SU-DHL-6 (cell line): ENCODE data around the gene ST3GAL4.

Experiments
- H2AFZ ChIP-seq: fragments of 200-600 bp; sonication (generic); 2 replicates; pipeline ENCODE4 v1.6.1; 2014; ENCODE audit warnings: low read depth, mild to moderate bottlenecking, moderate library complexity, mixed read lengths, antibody characterized with exemption, low read length; ENCODE audit not compliant: severe bottlenecking
- H3F3A ChIP-seq: fragments of 200-600 bp; shearing (Covaris generic); 2 replicates; pipeline ENCODE4 v1.6.0; 2016; ENCODE audit warnings: antibody characterized with exemption, mild to moderate bottlenecking; ENCODE audit not compliant: insufficient read depth
- H3K27ac ChIP-seq: fragments of 200-600 bp; sonication (generic); 2 replicates; pipeline ENCODE4 v1.5.1; 2016; ENCODE audit warnings: low read depth, mild to moderate bottlenecking, low read length, moderate library complexity, mixed read lengths
- H3K27me3 ChIP-seq: fragments of 200-600 bp; sonication (generic), shearing (Covaris generic); 2 replicates; pipeline ENCODE4 v1.6.0; 2014; ENCODE audit warnings: mild to moderate bottlenecking, low read length
- H3K36me3 ChIP-seq: fragments of 200-600 bp; sonication (generic); 2 replicates; pipeline ENCODE4 v1.6.1; 2014; ENCODE audit warnings: mild to moderate bottlenecking, low read length, mixed read lengths
- H3K4me2 ChIP-seq: fragments of 300-600, 200-600 bp; shearing (Covaris generic), sonication (generic); 2 replicates; pipeline ENCODE4 v1.6.0; 2014; ENCODE audit warnings: low read length, low read depth, mild to moderate bottlenecking; ENCODE audit not compliant: poor library complexity, severe bottlenecking
- H3K4me3 ChIP-seq: fragments of 200-600 bp; sonication (generic); 2 replicates; pipeline ENCODE4 v1.5.1; 2014; ENCODE audit warnings: antibody characterized with exemption, low read length, mild to moderate bottlenecking, mixed read lengths; ENCODE audit not compliant: insufficient read depth, poor library complexity, severe bottlenecking
- H3K79me2 ChIP-seq: fragments of 200-600 bp; sonication (generic); 2 replicates; pipeline ENCODE4 v1.6.1; 2014; ENCODE audit warnings: mild to moderate bottlenecking, low read length, moderate library complexity; ENCODE audit not compliant: insufficient read depth
- H3K9ac ChIP-seq: fragments of 200-600 bp; sonication (generic); 2 replicates; pipeline ENCODE4 v1.7.0; 2014; ENCODE audit warnings: mild to moderate bottlenecking, low read length
- H3K9me2 ChIP-seq: fragments of 200-600 bp; sonication (generic); replicated peaks from 2 replicates; pipeline ENCODE4 v1.6.1; 2014; ENCODE audit warnings: low read length; ENCODE audit not compliant: insufficient read depth
- H3K9me3 ChIP-seq: fragments of 200-600 bp; sonication (generic); 2 replicates; pipeline ENCODE4 v1.6.1; 2014; ENCODE audit warnings: low read length, mixed read lengths; ENCODE audit not compliant: insufficient read depth
- H4K20me1 ChIP-seq: fragments of 200-600 bp; sonication (generic); 2 replicates; pipeline ENCODE4 v1.6.1; 2014; ENCODE audit warnings: low read depth, mild to moderate bottlenecking, antibody characterized with exemption, low read length, moderate library complexity, mixed read lengths
- EZH2phosphoT487 ChIP-seq: fragments of 200-600 bp; sonication (generic), shearing (Covaris generic); conservative IDR thresholded peaks from 2 replicates; pipeline ENCODE4 v1.6.1; 2018; ENCODE audit warnings: mild to moderate bottlenecking, antibody characterized with exemption, low read length, moderate library complexity, mixed read lengths
- TF ChIP-seq, protein P1 (sequence below): fragments of 200-600 bp; sonication (generic); IDR thresholded peaks from one replicate; pipeline ENCODE4 v1.5.1; 2017; ENCODE audit warnings: antibody characterized with exemption, mild to moderate bottlenecking, low read length, moderate library complexity; ENCODE audit not compliant: insufficient read depth, poor library complexity, severe bottlenecking

The ST3GAL4 gene

GRCh38 chr11:126391970-126392632 lies 36.6 kb downstream of the ST3GAL4 start:
- no peak overlapping the region for H3K27ac ChIP-seq
- no peaks in the 10 kb centered on the region for H3K9me2 ChIP-seq
- H3K9me3 ChIP-seq = no peaks in the 10 kb centered on the region
- H3K4me3 ChIP-seq = no peak overlapping the region
- H3K27me3 ChIP-seq = no peaks in the 10 kb centered on the region
- no peaks in the 10 kb centered on the region for H3F3A ChIP-seq
- H3K4me2 ChIP-seq = no peak overlapping the region
- no peak for TF ChIP-seq EZH2phosphoT487
- TF ChIP-seq, protein P1, sequence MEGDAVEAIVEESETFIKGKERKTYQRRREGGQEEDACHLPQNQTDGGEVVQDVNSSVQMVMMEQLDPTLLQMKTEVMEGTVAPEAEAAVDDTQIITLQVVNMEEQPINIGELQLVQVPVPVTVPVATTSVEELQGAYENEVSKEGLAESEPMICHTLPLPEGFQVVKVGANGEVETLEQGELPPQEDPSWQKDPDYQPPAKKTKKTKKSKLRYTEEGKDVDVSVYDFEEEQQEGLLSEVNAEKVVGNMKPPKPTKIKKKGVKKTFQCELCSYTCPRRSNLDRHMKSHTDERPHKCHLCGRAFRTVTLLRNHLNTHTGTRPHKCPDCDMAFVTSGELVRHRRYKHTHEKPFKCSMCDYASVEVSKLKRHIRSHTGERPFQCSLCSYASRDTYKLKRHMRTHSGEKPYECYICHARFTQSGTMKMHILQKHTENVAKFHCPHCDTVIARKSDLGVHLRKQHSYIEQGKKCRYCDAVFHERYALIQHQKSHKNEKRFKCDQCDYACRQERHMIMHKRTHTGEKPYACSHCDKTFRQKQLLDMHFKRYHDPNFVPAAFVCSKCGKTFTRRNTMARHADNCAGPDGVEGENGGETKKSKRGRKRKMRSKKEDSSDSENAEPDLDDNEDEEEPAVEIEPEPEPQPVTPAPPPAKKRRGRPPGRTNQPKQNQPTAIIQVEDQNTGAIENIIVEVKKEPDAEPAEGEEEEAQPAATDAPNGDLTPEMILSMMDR = no peak
- no peaks in the 10 kb centered on the region for H3K79me2 ChIP-seq
- no peak overlapping the region for H3K9ac ChIP-seq
- no peaks in the 10 kb centered on the region for H3K36me3 ChIP-seq
- no peak overlapping the region for H2AFZ ChIP-seq
- H4K20me1 ChIP-seq = no peaks in the 10 kb centered on the region

- Histone ChIP-seq H2AFZ (no peak overlapping the region), H3K4me2 (no peak overlapping the region), H4K20me1 (no peaks in the 10 kb centered on the region), H3K79me2 (no peaks in the 10 kb centered on the region), H3K9me3 (no peaks in the 10 kb centered on the region), H3K27me3 (no peaks in the 10 kb centered on the region), H3K36me3 (no peaks in the 10 kb centered on the region), H3K4me3 (no peak overlapping the region), H3F3A (no peaks in the 10 kb centered on the region), H3K9ac (no peak overlapping the region), H3K9me2 (no peaks in the 10 kb centered on the region), H3K27ac (no peak overlapping the region)
- no peak for TF ChIP-seq EZH2phosphoT487
- TF ChIP-seq, protein P1 = no peak
These were observed 37.1 kb downstream of the ST3GAL4 start for GRCh38 chr11:126392633-126393013.

- Histone ChIP-seq H3F3A (no peaks in the 10 kb centered on the region), H3K27me3 (no peaks in the 10 kb centered on the region), H3K4me2 (no peak overlapping the region), H3K9ac (no peak overlapping the region), H3K27ac (no peak overlapping the region), H2AFZ (no peak overlapping the region), H3K9me2 (no peaks in the 10 kb centered on the region), H4K20me1 (no peaks in the 10 kb centered on the region), H3K9me3 (no peaks in the 10 kb centered on the region), H3K4me3 (no peak overlapping the region), H3K36me3 (no peaks in the 10 kb centered on the region), H3K79me2 (no peaks in the 10 kb centered on the region)
- TF ChIP-seq, protein P1 = no peak
- no peak for TF ChIP-seq EZH2phosphoT487
These were observed 37.7 kb downstream of the ST3GAL4 start for GRCh38 chr11:126393143-126393542.
